Stimulated activated CD4-positive, alpha-beta T cell treated with anti-CD3 and anti-CD28 coated beads, Interleukin-2, amount 100 ng/mL, for 24 hours (primary cell): ENCODE data around the gene ASPSCR1.

Experiments
- DNase-seq, 2 donors: peaks; one replicate each; pipeline ENCODE4 v3.0.0-alpha.2; 2020

The ASPSCR1 gene

GRCh38 chr17:81977211-81977808 is at the start of gene ASPSCR1:
TSS of gene ASPSCR1 (plus strand) at chr17:81977629. CDS start at chr17:81977647, 18 bp downstream.
- DNase-seq, result peak; percentile 92 to 93

GRCh38 chr17:81927653-81928543 is 49.5 kb upstream of the ASPSCR1 start, which contains the start of gene MAFG:
TSS of gene MAFG (minus strand) at chr17:81927735. CDS start at chr17:81923185, 4,550 bp downstream.
- DNase-seq, result peak; percentile 89 to 91

GRCh38 chr17:81928544-81929252 is 48.7 kb upstream of the ASPSCR1 start:
- no peak for DNase-seq

- DNase-seq, result no peak
Measured at GRCh38 chr17:81929253-81930141, 47.9 kb upstream of the ASPSCR1 start.

GRCh38 chr17:81930142-81931125 is 47.0 kb upstream of the ASPSCR1 start:
- DNase-seq, result no peak

GRCh38 chr17:81931189-81931556 is 46.3 kb upstream of the ASPSCR1 start:
- no peak for DNase-seq

GRCh38 chr17:81931557-81932332 is 45.7 kb upstream of the ASPSCR1 start:
- DNase-seq, result no peak

- no peak for DNase-seq
Measured at GRCh38 chr17:81932333-81932983, 45.0 kb upstream of the ASPSCR1 start.

- DNase-seq, result no peak
Measured at GRCh38 chr17:81933178-81933699, 44.2 kb upstream of the ASPSCR1 start.

- no peak for DNase-seq
Measured at GRCh38 chr17:81934098-81934757, 43.2 kb upstream of the ASPSCR1 start.

GRCh38 chr17:81934850-81935708 is 42.4 kb upstream of the ASPSCR1 start:
- DNase-seq, result no peak

GRCh38 chr17:81935709-81936084 is 41.7 kb upstream of the ASPSCR1 start:
- DNase-seq, result no peak

GRCh38 chr17:81939218-81939617 is 38.2 kb upstream of the ASPSCR1 start:
- no peak for DNase-seq

- no peak for DNase-seq
Measured at GRCh38 chr17:81939881-81940385, 37.5 kb upstream of the ASPSCR1 start.

GRCh38 chr17:81940538-81941483 is 36.6 kb upstream of the ASPSCR1 start:
- no peak for DNase-seq

- no peak for DNase-seq
Measured at GRCh38 chr17:81941484-81942166, 35.8 kb upstream of the ASPSCR1 start.
